ENCODE measurements around the gene POLR2F. TPM values are rescaled to one million over a fixed set of nuclear protein-coding genes. Genes with fewer than 3 reads are reported as not detected.

Gene POLR2F
- total RNA-seq, 2 donors from 2014 or later, result 52.5 to 110 TPM

DNA sequence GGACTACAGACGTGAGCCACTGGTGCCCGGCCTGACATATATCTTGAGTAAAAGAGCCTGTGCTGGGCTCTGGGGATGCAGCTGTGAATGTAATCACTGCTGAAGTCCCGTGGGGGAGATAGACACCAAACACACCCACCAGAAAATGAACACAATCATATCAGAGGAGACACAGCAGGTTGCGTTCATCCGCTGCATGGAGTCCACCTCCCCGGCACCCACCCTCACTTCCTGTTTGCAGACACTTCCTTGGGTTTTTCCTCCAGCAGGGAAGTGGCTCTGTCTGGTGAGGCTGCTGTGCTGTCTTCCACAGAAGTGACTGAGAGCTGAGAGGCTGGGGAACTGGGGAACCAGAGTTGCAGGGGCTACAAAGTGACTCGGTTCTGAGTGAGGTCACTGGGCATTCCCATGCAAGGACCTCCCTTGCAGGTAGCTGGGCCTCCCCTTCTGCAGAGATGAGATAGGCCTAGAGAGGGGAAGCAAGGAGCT lies 40.2 kb upstream of the POLR2F start:
- Histone ChIP-seq H3K4me3 (no peak overlapping the region), H3K27ac (no peak overlapping the region), H3K9me3 (no peaks in the 10 kb centered on the region), H3K4me1 (no peaks in the 10 kb centered on the region), H3K27me3 (no peaks in the 10 kb centered on the region), H3K36me3 (peaks cover 4% of the 10 kb centered on the region), H3K9ac (ENCODE audit: low read depth in 2 of 2, low read length in 2 of 2) (no peak overlapping the region)
- no peak for DNase-seq
- TF ChIP-seq, protein P1, sequence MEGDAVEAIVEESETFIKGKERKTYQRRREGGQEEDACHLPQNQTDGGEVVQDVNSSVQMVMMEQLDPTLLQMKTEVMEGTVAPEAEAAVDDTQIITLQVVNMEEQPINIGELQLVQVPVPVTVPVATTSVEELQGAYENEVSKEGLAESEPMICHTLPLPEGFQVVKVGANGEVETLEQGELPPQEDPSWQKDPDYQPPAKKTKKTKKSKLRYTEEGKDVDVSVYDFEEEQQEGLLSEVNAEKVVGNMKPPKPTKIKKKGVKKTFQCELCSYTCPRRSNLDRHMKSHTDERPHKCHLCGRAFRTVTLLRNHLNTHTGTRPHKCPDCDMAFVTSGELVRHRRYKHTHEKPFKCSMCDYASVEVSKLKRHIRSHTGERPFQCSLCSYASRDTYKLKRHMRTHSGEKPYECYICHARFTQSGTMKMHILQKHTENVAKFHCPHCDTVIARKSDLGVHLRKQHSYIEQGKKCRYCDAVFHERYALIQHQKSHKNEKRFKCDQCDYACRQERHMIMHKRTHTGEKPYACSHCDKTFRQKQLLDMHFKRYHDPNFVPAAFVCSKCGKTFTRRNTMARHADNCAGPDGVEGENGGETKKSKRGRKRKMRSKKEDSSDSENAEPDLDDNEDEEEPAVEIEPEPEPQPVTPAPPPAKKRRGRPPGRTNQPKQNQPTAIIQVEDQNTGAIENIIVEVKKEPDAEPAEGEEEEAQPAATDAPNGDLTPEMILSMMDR (IDR thresholded peaks at IDR 0.05), result no peak
- intact Hi-C loops (cut with DNase I), result no loop called here

DNA sequence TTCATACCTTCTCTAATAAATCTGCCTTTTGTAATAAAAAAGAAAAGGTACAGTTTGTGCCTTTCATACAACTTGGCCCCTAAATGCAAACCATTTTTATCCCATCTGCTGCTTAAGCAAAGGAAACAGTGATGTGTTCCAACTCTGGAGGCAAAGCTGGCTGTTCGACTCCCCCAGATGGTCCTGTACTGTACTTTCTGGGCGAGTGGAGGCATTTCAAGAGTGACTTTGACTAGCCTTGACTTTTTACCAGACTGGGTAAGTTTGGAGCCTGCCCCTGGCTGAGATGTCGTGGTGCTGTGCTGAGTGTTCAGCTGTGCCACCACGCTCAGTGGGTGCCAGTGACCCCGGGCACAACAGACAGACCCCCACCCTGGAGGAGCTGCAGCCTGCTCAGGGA lies 37.2 kb upstream of the POLR2F start:
- intact Hi-C loops (cut with DNase I), result no loop called here
- Histone ChIP-seq H3K9me3 (no peaks in the 10 kb centered on the region), H3K36me3 (peaks cover 4% of the 10 kb centered on the region), H3K4me1 (no peaks in the 10 kb centered on the region), H3K27ac (no peak overlapping the region), H3K27me3 (no peaks in the 10 kb centered on the region), H3K4me3 (no peak overlapping the region), H3K9ac (ENCODE audit: low read depth in 2 of 2, low read length in 2 of 2) (no peak overlapping the region)
- TF ChIP-seq, protein P1 (IDR thresholded peaks at IDR 0.05), result no peak
- DNase-seq, result no peak

DNA sequence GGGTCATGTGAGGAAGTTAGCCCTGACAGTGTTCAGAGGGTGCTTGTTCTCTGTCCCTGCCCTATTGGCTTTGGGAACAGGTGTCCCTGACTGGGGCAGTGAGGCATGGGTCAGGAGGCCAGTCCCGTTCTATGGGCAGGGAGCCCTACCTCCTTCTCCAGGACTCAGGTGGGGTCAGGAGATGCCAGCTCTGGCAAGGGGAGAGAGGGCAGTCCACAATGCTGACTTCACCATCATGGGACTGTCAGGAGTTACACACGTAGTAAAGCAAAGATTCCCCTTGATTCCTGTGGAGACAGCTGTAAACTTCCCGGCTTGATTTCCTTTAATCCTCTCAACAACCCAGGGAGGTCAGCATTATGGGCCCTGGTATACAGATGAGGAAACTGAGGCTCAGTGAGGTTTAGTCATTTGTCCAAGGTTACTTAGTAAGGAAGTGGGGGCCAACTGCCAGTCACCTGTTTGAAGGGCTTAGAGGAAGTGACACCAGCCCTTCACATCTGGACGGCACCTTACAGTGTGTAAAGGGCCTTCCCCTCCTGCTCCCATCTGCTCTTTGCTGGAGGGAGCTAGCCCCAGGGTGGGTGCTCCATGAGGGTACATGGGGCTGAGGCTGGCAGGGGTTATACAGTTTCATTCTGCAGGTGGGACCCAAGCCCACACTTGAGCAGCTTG lies 35.5 kb upstream of the POLR2F start:
- intact Hi-C loops (cut with DNase I), result no loop called here
- Histone ChIP-seq H3K4me3 (no peak overlapping the region), H3K9me3 (no peaks in the 10 kb centered on the region), H3K36me3 (peaks cover 4% of the 10 kb centered on the region), H3K27me3 (no peaks in the 10 kb centered on the region), H3K4me1 (no peaks in the 10 kb centered on the region), H3K27ac (no peak overlapping the region), H3K9ac (ENCODE audit: low read depth in 2 of 2, low read length in 2 of 2) (no peak overlapping the region)
- no peak for DNase-seq
- TF ChIP-seq, protein P1 (IDR thresholded peaks at IDR 0.05), result no peak

DNA sequence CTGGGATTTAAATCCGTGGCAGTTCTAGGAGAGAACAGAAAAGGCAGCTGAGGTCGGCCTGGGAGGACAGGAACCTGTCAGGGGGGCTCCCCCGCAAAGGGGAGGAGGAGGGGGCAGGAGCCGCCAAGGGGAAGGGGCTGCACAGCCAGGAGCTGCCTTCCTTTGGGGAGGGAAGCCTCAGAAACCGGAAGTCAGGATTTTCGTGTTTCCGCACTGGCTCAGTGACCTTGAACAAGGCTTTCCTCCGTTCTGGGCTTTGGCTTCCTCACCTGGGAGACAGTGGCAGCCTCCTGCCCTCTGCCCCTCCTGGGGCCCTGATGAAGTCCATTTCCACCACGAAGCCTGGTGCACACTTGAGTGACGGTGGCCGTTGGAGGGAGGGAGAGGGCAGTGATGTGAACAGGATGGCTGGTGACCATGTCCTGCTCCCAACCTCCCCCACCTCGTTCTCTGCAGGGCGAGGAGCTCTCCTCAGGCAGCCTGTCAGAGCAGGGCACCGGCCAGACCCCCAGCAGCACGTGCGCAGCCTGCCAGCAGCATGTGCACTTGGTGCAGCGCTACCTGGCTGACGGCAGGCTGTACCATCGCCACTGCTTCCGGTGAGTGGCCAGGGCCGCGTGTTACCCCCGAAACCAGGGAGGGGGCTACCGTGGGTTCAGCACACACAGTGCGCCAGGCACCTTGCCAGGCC lies 34.8 kb upstream of the POLR2F start:
- Histone ChIP-seq H3K27me3 (no peaks in the 10 kb centered on the region), H3K9ac (ENCODE audit: low read depth in 2 of 2, low read length in 2 of 2) (no peak overlapping the region), H3K27ac (no peak overlapping the region), H3K9me3 (no peaks in the 10 kb centered on the region), H3K4me3 (no peak overlapping the region), H3K4me1 (no peaks in the 10 kb centered on the region), H3K36me3 (no peaks in the 10 kb centered on the region)
- no peak for DNase-seq
- TF ChIP-seq, protein P1 (IDR thresholded peaks at IDR 0.05), result no peak
- intact Hi-C loops (cut with DNase I), result no loop called here

DNA sequence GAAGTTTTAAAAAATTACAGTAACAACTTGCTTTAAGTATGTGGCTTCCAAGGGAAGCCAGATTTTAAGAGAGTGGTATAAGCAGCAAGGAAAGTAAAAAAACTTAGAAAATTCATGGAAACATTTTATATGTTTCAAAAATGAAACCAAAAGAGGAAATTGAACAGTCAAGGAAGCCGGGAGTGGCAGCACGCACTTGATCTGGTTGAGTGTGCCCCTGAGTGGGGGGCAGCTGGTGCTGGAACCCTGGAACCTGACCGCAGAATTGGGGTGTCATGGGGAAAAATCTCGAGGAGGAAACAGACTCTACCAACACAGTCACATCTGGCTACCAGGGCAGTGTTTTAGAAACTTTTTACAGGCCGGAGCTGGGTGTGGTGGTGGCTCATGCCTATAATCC lies 33.4 kb upstream of the POLR2F start:
- Histone ChIP-seq H3K4me3 (no peak overlapping the region), H3K9me3 (no peaks in the 10 kb centered on the region), H3K36me3 (peaks cover 3% of the 10 kb centered on the region), H3K27me3 (no peaks in the 10 kb centered on the region), H3K27ac (no peak overlapping the region), H3K9ac (ENCODE audit: low read depth in 2 of 2, low read length in 2 of 2) (no peak overlapping the region), H3K4me1 (no peaks in the 10 kb centered on the region)
- intact Hi-C loops (cut with DNase I), result no loop called here
- TF ChIP-seq, protein P1 (IDR thresholded peaks at IDR 0.05), result no peak
- DNase-seq, result no peak

All from colonic mucosa (tissue), 4 donors.